ENCODE results near the gene NUFIP1.
"Not testable (repeated sequence)": the region's sequence is repeated elsewhere in the genome, so short reads cannot be mapped to it uniquely, and the experiment has no call there.

DNA sequence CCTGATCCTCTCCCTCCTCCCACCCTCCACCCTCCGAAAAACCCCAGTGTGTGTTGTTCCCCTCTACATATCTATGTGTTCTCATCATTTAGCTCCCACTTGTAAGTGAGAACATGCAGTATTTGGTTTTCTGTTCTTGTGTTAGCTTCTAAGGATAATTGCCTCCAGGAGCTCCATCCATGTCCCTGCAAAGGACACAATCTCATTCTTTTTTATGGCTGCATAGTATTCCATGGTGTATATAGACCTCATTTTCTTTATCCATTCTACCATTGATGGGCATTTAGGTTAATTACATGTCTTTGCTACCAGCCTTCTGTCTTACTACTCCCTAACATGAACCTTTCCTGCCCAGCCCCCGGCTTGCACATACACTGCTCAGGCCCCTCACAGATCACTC, 91.0 kb downstream of the NUFIP1 start:
- TF ChIP-seq, protein P1, sequence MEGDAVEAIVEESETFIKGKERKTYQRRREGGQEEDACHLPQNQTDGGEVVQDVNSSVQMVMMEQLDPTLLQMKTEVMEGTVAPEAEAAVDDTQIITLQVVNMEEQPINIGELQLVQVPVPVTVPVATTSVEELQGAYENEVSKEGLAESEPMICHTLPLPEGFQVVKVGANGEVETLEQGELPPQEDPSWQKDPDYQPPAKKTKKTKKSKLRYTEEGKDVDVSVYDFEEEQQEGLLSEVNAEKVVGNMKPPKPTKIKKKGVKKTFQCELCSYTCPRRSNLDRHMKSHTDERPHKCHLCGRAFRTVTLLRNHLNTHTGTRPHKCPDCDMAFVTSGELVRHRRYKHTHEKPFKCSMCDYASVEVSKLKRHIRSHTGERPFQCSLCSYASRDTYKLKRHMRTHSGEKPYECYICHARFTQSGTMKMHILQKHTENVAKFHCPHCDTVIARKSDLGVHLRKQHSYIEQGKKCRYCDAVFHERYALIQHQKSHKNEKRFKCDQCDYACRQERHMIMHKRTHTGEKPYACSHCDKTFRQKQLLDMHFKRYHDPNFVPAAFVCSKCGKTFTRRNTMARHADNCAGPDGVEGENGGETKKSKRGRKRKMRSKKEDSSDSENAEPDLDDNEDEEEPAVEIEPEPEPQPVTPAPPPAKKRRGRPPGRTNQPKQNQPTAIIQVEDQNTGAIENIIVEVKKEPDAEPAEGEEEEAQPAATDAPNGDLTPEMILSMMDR (conservative IDR thresholded peaks at IDR 0.05; ENCODE audit: low read length): not testable (repeated sequence)
- TF ChIP-seq EZH2phosphoT487 (IDR thresholded peaks at IDR 0.05; ENCODE audit: borderline replicate concordance): not testable (repeated sequence)
